ENCODE data around the gene OTUD3. TPM values are rescaled to one million over a fixed set of nuclear protein-coding genes. Genes with fewer than 3 reads are reported as not detected.

Gene OTUD3
- total and polyA plus RNA-seq, 2 of the 13 experiments (the other 11 are each of a cell fraction or from before 2014, with no cell fraction given), result 5.2 to 7.5 TPM

Other genes starting within 250 kb of the OTUD3 start
- 1.9 and 2.7 TPM in 2 replicates for gene NBL1, start 238.1 kb upstream of the OTUD3 start, total RNA-seq (2016; rRNA removed; fragmentation: Illumina TruSeq; extraction: Trizol)
- gene NBL1, start 238.1 kb upstream of the OTUD3 start, polyA plus RNA-seq (2011; rRNA removed), result 13.8 and 17.5 TPM in 2 replicates
- 0.04 TPM in 1 of 2 replicates, not detected in the other for gene HTR6, start 217.5 kb upstream of the OTUD3 start, total RNA-seq (2016; rRNA removed; fragmentation: Illumina TruSeq; extraction: Trizol)
- gene HTR6, start 217.5 kb upstream of the OTUD3 start, polyA plus RNA-seq (2011; rRNA removed), result 0.05 TPM in 1 of 2 replicates, not detected in the other
- 3.9 and 4.1 TPM in 2 replicates for gene TMCO4, start 82.5 kb upstream of the OTUD3 start, total RNA-seq (2016; rRNA removed; fragmentation: Illumina TruSeq; extraction: Trizol)
- 2.1 and 3.3 TPM in 2 replicates for gene TMCO4, start 82.5 kb upstream of the OTUD3 start, polyA plus RNA-seq (2011; rRNA removed)
- gene RNF186, start 67.1 kb upstream of the OTUD3 start, total RNA-seq (2016; rRNA removed; fragmentation: Illumina TruSeq; extraction: Trizol), result 0.20 TPM in 1 of 2 replicates, not detected in the other
- 0.07 and 0.10 TPM in 2 replicates for gene RNF186, start 67.1 kb upstream of the OTUD3 start, polyA plus RNA-seq (2011; rRNA removed)
- not detected in 2 replicates for gene PLA2G2E, start 41.2 kb downstream of the OTUD3 start, total RNA-seq (2016; rRNA removed; fragmentation: Illumina TruSeq; extraction: Trizol)
- gene PLA2G2E, start 41.2 kb downstream of the OTUD3 start, polyA plus RNA-seq (2011; rRNA removed), result not detected in 2 replicates
- 0.35 and 0.77 TPM in 2 replicates for gene PLA2G2A, start 97.2 kb downstream of the OTUD3 start, total RNA-seq (2016; rRNA removed; fragmentation: Illumina TruSeq; extraction: Trizol)
- gene PLA2G2A, start 97.2 kb downstream of the OTUD3 start, polyA plus RNA-seq (2011; rRNA removed), result 15.2 and 30.3 TPM in 2 replicates
- gene PLA2G5, start 187.8 kb downstream of the OTUD3 start, total RNA-seq (2016; rRNA removed; fragmentation: Illumina TruSeq; extraction: Trizol), result not detected in 2 replicates
- not detected in 2 replicates for gene PLA2G5, start 187.8 kb downstream of the OTUD3 start, polyA plus RNA-seq (2011; rRNA removed)
- gene PLA2G2D, start 237.1 kb downstream of the OTUD3 start, total RNA-seq (2016; rRNA removed; fragmentation: Illumina TruSeq; extraction: Trizol), result not detected in 2 replicates
- gene PLA2G2D, start 237.1 kb downstream of the OTUD3 start, polyA plus RNA-seq (2011; rRNA removed), result not detected in 2 replicates